ENCODE data around the gene CCDC192. TPM values are rescaled to one million over a fixed set of nuclear protein-coding genes. Genes with fewer than 3 reads are reported as not detected.

The CCDC192 gene
- total and polyA plus RNA-seq, 10 of the 15 experiments (the other 5 are each of a cell fraction or from before 2014, with no cell fraction given): 0.20 to 0.79 (median 0.32) TPM; not detected in 4

- Histone ChIP-seq H3K9me3 (replicated peaks; ENCODE audit: control insufficient read depth, insufficient read depth, low read length) (no peaks in the 10 kb centered on the region), H3K4me2 (ENCODE audit: control insufficient read depth, insufficient read depth) (no peak overlapping the region), H3K79me2 (ENCODE audit: control insufficient read depth, insufficient read depth, low read length) (no peaks in the 10 kb centered on the region), H3K4me3 (no peak overlapping the region), H3K36me3 (ENCODE audit: control insufficient read depth in 2 of 2, insufficient read depth in 2 of 2, low read length in 1 of 2) (no peaks in the 10 kb centered on the region), H3K27ac (ENCODE audit: control insufficient read depth, insufficient read depth) (no peak overlapping the region), H3K4me1 (ENCODE audit: control insufficient read depth, insufficient read depth, low read length) (no peaks in the 10 kb centered on the region), H4K20me1 (ENCODE audit: control insufficient read depth, insufficient read depth) (no peaks in the 10 kb centered on the region), H3K9ac (ENCODE audit: control insufficient read depth, insufficient read depth, low read length) (no peak overlapping the region), H2AFZ (ENCODE audit: control insufficient read depth, low read depth, low read length) (no peak overlapping the region), H3K27me3 (replicated peaks in 1 of 2; ENCODE audit: control insufficient read depth in 2 of 2, insufficient read depth in 2 of 2, low read length in 1 of 2) (no peaks in the 10 kb centered on the region)
- intact Hi-C loops (cut with micrococcal nuclease; ENCODE audit: unreplicated experiment): no loop called here
- WGBS (ENCODE audit: insufficient coverage, insufficient replicate concordance, low lambda C conversion rate, missing lambda C conversion rate): 11% methylated on average over 6 of the region's 6 CpGs
- ATAC-seq (peak; percentile 92), FAIRE-seq (no peak), DNase-seq (ENCODE audit: low read depth, low spot score) (peak; percentile 16)
- ChIA-PET POLR2A (no interaction called here), RAD21 (ENCODE audit: unreplicated experiment) (interaction anchor here (0.6 kb wide), 1 partner anchor 114 kb away, joined by 3 read pairs; no protein-coding TSS in a partner anchor), SMC1A (ENCODE audit: uncharacterized antibody, unreplicated experiment) (interaction anchor here (1.0 kb wide), 2 partner anchors 16 to 31 kb away, joined by 3 read pairs; no protein-coding TSS in a partner anchor), CTCF (no interaction called here)
- TF ChIP-seq IRF3 (IDR thresholded peaks at IDR 0.05) (no peak), YY1 (IDR thresholded peaks at IDR 0.05; ENCODE audit: low read depth, low read length) (0 out of 2 replicates have a peak, but pooled peaks have one; percentile 5), SMARCA5 (IDR thresholded peaks at IDR 0.05) (no peak), NR2C1 (IDR thresholded peaks at IDR 0.05) (no peak), ZBTB11 (CRISPR knock-in tag; IDR thresholded peaks at IDR 0.05) (no peak), MTA2 (IDR thresholded peaks at IDR 0.05; ENCODE audit: low read depth) (0 out of 2 replicates have a peak, but pooled peaks have one; percentile 18), EP300 (IDR thresholded peaks at IDR 0.05; ENCODE audit: borderline replicate concordance in 1 of 2, control insufficient read depth in 1 of 2, low read depth in 2 of 2, low read length in 2 of 2) (peak in 1 of 2 experiments; percentile 36; a peak in 1 of 4 replicates), TAF1 (IDR thresholded peaks at IDR 0.05; ENCODE audit: borderline replicate concordance, low read depth, low read length) (no peak), PKNOX1 (IDR thresholded peaks at IDR 0.05) (peak; percentile 33; the same call in 1 of the 2 replicates), ATF3 (IDR thresholded peaks at IDR 0.05; ENCODE audit: borderline replicate concordance, extremely low read depth, low read depth, low read length) (no peak), POU2F2 (IDR thresholded peaks at IDR 0.05; ENCODE audit: borderline replicate concordance, low read depth, low read length) (peak; percentile 28; the same call in 1 of the 3 replicates)
- in situ Hi-C loops (cut with MboI): no loop called here
- BruUV-seq (replicated peaks): no TSS peak
Observed at GRCh38 chr5:127785098-127785927, 82.1 kb downstream of the CCDC192 start.

Measured in GM12878 (cell line).